ENCODE measurements around the gene GBX2. TPM values are rescaled to one million over a fixed set of nuclear protein-coding genes. Genes with fewer than 3 reads are reported as not detected.
A peak's percentile ranks its signal among the peaks of the same experiment; 100 is the strongest.

GBX2 gene
- total and polyA plus RNA-seq, 2 of the 13 experiments (the other 11 are each of a cell fraction or from before 2014, with no cell fraction given): not detected

GRCh38 chr2:236117861-236118269, 50.3 kb downstream of the GBX2 start (continued):
- TF ChIP-seq, protein P1, sequence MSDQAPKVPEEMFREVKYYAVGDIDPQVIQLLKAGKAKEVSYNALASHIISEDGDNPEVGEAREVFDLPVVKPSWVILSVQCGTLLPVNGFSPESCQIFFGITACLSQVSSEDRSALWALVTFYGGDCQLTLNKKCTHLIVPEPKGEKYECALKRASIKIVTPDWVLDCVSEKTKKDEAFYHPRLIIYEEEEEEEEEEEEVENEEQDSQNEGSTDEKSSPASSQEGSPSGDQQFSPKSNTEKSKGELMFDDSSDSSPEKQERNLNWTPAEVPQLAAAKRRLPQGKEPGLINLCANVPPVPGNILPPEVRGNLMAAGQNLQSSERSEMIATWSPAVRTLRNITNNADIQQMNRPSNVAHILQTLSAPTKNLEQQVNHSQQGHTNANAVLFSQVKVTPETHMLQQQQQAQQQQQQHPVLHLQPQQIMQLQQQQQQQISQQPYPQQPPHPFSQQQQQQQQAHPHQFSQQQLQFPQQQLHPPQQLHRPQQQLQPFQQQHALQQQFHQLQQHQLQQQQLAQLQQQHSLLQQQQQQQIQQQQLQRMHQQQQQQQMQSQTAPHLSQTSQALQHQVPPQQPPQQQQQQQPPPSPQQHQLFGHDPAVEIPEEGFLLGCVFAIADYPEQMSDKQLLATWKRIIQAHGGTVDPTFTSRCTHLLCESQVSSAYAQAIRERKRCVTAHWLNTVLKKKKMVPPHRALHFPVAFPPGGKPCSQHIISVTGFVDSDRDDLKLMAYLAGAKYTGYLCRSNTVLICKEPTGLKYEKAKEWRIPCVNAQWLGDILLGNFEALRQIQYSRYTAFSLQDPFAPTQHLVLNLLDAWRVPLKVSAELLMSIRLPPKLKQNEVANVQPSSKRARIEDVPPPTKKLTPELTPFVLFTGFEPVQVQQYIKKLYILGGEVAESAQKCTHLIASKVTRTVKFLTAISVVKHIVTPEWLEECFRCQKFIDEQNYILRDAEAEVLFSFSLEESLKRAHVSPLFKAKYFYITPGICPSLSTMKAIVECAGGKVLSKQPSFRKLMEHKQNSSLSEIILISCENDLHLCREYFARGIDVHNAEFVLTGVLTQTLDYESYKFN (CRISPR knock-in tag; conservative IDR thresholded peaks at IDR 0.05): peak; percentile 89
- TF ChIP-seq KLF12 (CRISPR knock-in tag; IDR thresholded peaks at IDR 0.05; ENCODE audit: borderline replicate concordance) (0 out of 2 replicates have a peak, but pooled peaks have one; percentile 36), ZBTB3 (CRISPR knock-in tag; IDR thresholded peaks at IDR 0.05; ENCODE audit: borderline replicate concordance, low read depth) (peak; percentile 66; the same call in 1 of the 2 replicates), HOXA7 (CRISPR knock-in tag; IDR thresholded peaks at IDR 0.05) (no peak), NFKBIZ (CRISPR knock-in tag; IDR thresholded peaks at IDR 0.05) (peak; percentile 77; the same call in 1 of the 2 replicates), SOX6 (IDR thresholded peaks at IDR 0.05) (no peak), SOX6 (CRISPR knock-in tag; IDR thresholded peaks at IDR 0.05) (peak; percentile 95), ZC3H4 (CRISPR knock-in tag; IDR thresholded peaks at IDR 0.05; ENCODE audit: borderline replicate concordance) (no peak), ZNF34 (CRISPR knock-in tag; IDR thresholded peaks at IDR 0.05; ENCODE audit: borderline replicate concordance) (no peak), AGO1 (IDR thresholded peaks at IDR 0.05; ENCODE audit: low read depth, low read length, poor library complexity, severe bottlenecking) (no peak), ASH2L (IDR thresholded peaks at IDR 0.05; ENCODE audit: insufficient read length, low read depth, low read length) (peak; percentile 49), AGO2 (optimal IDR thresholded peaks at IDR 0.05; ENCODE audit: low read depth, low read length) (no peak), PHF8 (CRISPR knock-in tag; IDR thresholded peaks at IDR 0.05) (0 out of 2 replicates have a peak, but pooled peaks have one; percentile 27), GABPA (IDR thresholded peaks at IDR 0.05; ENCODE audit: low read depth, low read length) (no peak), GABPA (CRISPR knock-in tag; IDR thresholded peaks at IDR 0.05; ENCODE audit: low read depth) (peak; percentile 70), ZNF318 (CRISPR knock-in tag; IDR thresholded peaks at IDR 0.05) (no peak), SETDB1 (CRISPR knock-in tag; IDR thresholded peaks at IDR 0.05; ENCODE audit: borderline replicate concordance) (no peak), ZNF773 (CRISPR knock-in tag; IDR thresholded peaks at IDR 0.05; ENCODE audit: borderline replicate concordance) (no peak), ZNF207 (IDR thresholded peaks at IDR 0.05; ENCODE audit: borderline replicate concordance) (no peak), ZKSCAN8 (CRISPR knock-in tag; IDR thresholded peaks at IDR 0.05; ENCODE audit: borderline replicate concordance) (peak; percentile 88)
